ENCODE results near the gene SEC63.

DNA sequence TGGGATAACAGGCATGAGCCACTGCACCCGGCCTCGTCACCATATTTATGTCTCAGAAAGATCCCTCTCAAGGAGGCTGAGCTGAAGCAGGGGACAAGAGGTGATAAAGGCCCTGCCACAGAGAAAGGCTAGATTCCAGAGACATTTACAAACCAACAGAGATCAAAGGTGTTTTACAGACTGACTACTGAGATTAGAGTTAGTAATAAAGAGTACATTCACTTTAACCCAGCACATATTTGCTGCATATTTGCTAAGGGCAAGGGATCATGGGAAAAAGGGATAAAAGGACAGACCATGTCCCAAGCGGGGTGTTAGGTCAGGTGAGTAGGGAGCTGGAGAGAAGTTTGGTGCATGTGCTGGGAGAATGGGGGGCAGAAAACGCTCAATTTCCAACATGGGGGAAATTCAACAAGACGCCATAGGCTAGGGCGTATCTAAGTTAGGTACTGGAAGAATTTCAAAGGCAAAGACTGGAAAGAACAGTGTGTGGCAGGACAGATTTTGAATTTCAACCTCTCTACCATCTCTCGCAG lies 43.8 kb upstream of the SEC63 start:
- TF ChIP-seq, protein P1, sequence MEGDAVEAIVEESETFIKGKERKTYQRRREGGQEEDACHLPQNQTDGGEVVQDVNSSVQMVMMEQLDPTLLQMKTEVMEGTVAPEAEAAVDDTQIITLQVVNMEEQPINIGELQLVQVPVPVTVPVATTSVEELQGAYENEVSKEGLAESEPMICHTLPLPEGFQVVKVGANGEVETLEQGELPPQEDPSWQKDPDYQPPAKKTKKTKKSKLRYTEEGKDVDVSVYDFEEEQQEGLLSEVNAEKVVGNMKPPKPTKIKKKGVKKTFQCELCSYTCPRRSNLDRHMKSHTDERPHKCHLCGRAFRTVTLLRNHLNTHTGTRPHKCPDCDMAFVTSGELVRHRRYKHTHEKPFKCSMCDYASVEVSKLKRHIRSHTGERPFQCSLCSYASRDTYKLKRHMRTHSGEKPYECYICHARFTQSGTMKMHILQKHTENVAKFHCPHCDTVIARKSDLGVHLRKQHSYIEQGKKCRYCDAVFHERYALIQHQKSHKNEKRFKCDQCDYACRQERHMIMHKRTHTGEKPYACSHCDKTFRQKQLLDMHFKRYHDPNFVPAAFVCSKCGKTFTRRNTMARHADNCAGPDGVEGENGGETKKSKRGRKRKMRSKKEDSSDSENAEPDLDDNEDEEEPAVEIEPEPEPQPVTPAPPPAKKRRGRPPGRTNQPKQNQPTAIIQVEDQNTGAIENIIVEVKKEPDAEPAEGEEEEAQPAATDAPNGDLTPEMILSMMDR (IDR thresholded peaks at IDR 0.05) = no peak
- no peak for TF ChIP-seq POLR2A (IDR thresholded peaks at IDR 0.05)
